MCF 10A (cell line): ENCODE data around the gene PATJ. TPM values are rescaled to one million over a fixed set of nuclear protein-coding genes. Genes with fewer than 3 reads are reported as not detected.

Experiments used
- BruUV-seq: library from RNA; stranded (reverse); fragments of 400-500 nt; replicated peaks from 2 replicates; lab custom pipeline; 2021; lab: Mats Ljungman, UMichigan
- CTCF ChIA-PET: fragments of 300-600 bp; sonication (Branson Sonifier 250); formaldehyde crosslinking; extraction: SDS; loops from one replicate; lab custom pipeline; 2021; ENCODE audit warnings: antibody characterized with exemption, inconsistent platforms; lab: Yijun Ruan, JAX
- POLR2A ChIA-PET: fragments of 300-600, 350-650 bp; sonication (Branson Sonifier 250); formaldehyde crosslinking; extraction: SDS; loops from one replicate; lab custom pipeline; 2020; ENCODE audit warnings: antibody characterized with exemption, inconsistent platforms; lab: Yijun Ruan, JAX
- DNase-seq: peaks from one replicate; pipeline ENCODE4 v3.0.0-alpha.2; 2018; ENCODE audit not compliant: unreplicated experiment
- H3K27ac Mint-ChIP-seq: one replicate; pipeline ENCODE4 v1.8.0; 2022; ENCODE audit warnings: mild to moderate bottlenecking, low read depth, mixed read lengths; ENCODE audit not compliant: unreplicated experiment
- H3K27me3 Mint-ChIP-seq: one replicate; pipeline ENCODE4 v1.8.0; 2022; ENCODE audit warnings: mixed read lengths; ENCODE audit not compliant: insufficient read depth, unreplicated experiment
- H3K36me3 Mint-ChIP-seq: one replicate; pipeline ENCODE4 v1.8.0; 2022; ENCODE audit warnings: mild to moderate bottlenecking, moderate library complexity, mixed read lengths; ENCODE audit not compliant: insufficient read depth, unreplicated experiment
- H3K4me1 Mint-ChIP-seq: one replicate; pipeline ENCODE4 v1.8.0; 2022; ENCODE audit warnings: mixed read lengths; ENCODE audit not compliant: insufficient read depth, unreplicated experiment
- H3K4me3 Mint-ChIP-seq: one replicate; pipeline ENCODE4 v1.8.0; 2022; ENCODE audit warnings: mild to moderate bottlenecking, moderate library complexity, mixed read lengths; ENCODE audit not compliant: unreplicated experiment
- H3K9me3 Mint-ChIP-seq: one replicate; pipeline ENCODE4 v1.8.0; 2022; ENCODE audit warnings: mixed read lengths; ENCODE audit not compliant: unreplicated experiment
- intact Hi-C: fragments of 100-400 bp; cut with micrococcal nuclease; formaldehyde crosslinking; loops from 2 replicates; pipeline ENCODE4 v1.14.1; 2022
- total RNA-seq: library from RNA; stranded (reverse); gene quantifications from 2 replicates; pipeline ENCODE4 v1.2.3, GENCODE V29; 2022
- TF ChIP-seq, protein P1 (sequence below): fragments of 200-600 bp; IDR thresholded peaks from one replicate; pipeline ENCODE4 v1.8.0; 2022; ENCODE audit warnings: antibody characterized with exemption, mild to moderate bottlenecking; ENCODE audit not compliant: unreplicated experiment

The PATJ gene
- total RNA-seq, 1 experiment from 2014 or later, result 28.7 TPM

DNA sequence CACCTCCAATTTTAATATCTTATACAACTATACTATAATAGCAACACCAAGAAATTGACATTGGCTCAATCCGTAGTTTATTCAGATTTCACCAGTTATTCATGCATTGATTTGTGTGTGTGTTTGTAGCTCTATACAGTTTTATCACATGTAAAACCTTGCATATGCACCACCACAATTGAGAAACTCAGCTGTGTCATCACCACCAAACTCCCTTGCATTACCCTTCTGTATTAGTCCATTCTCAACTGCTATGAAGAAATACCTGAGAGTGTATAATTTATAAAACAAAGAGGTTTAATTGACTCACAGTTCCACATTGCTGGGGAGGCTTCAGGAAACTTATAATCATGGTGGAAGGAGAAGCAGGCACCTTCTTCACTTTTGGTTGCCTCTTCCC is 162.1 kb downstream of the PATJ start:
- no peak overlapping the region for H3K27ac Mint-ChIP-seq
- BruUV-seq, result no TSS peak
- TF ChIP-seq, protein P1, sequence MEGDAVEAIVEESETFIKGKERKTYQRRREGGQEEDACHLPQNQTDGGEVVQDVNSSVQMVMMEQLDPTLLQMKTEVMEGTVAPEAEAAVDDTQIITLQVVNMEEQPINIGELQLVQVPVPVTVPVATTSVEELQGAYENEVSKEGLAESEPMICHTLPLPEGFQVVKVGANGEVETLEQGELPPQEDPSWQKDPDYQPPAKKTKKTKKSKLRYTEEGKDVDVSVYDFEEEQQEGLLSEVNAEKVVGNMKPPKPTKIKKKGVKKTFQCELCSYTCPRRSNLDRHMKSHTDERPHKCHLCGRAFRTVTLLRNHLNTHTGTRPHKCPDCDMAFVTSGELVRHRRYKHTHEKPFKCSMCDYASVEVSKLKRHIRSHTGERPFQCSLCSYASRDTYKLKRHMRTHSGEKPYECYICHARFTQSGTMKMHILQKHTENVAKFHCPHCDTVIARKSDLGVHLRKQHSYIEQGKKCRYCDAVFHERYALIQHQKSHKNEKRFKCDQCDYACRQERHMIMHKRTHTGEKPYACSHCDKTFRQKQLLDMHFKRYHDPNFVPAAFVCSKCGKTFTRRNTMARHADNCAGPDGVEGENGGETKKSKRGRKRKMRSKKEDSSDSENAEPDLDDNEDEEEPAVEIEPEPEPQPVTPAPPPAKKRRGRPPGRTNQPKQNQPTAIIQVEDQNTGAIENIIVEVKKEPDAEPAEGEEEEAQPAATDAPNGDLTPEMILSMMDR, result no peak
- H3K4me3 Mint-ChIP-seq, result no peak overlapping the region
- CTCF ChIA-PET, result interaction anchor here (1.8 kb wide), 1 partner anchor 43 kb away, joined by 5 read pairs; no protein-coding TSS in a partner anchor
- no peaks in the 10 kb centered on the region for H3K9me3 Mint-ChIP-seq
- H3K4me1 Mint-ChIP-seq, result no peaks in the 10 kb centered on the region
- peaks cover 34% of the 10 kb centered on the region for H3K36me3 Mint-ChIP-seq
- DNase-seq, result peak; percentile 38
- POLR2A ChIA-PET, result no interaction called here
- no peaks in the 10 kb centered on the region for H3K27me3 Mint-ChIP-seq
- intact Hi-C loops, result no loop called here

DNA sequence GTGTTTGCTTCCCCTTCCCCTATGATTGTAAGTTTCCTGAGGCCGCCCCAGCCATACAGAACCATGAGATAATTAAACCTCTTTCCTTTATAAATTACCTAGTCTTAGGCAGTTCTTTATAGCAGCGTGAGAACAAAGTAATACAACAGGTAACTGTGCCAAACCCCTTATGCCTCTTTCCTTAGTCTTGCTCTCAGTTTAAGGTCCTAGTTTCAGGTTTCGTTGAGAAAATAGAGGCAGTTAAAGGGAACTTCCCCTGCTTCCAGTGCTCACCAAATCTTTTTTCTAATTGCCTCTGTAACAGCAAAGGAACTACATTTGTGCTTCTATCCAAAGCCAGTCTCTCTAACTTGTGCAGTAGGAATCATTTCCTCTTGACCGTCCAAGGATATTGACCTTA is 164.8 kb downstream of the PATJ start:
- DNase-seq, result no peak
- Mint-ChIP-seq H3K9me3 (no peaks in the 10 kb centered on the region), H3K4me1 (no peaks in the 10 kb centered on the region), H3K4me3 (no peak overlapping the region), H3K27ac (no peak overlapping the region), H3K36me3 (peaks cover 46% of the 10 kb centered on the region), H3K27me3 (no peaks in the 10 kb centered on the region)
- intact Hi-C loops, result no loop called here
- ChIA-PET POLR2A (no interaction called here), CTCF (no interaction called here)
- no TSS peak for BruUV-seq
- TF ChIP-seq, protein P1, result no peak

DNA sequence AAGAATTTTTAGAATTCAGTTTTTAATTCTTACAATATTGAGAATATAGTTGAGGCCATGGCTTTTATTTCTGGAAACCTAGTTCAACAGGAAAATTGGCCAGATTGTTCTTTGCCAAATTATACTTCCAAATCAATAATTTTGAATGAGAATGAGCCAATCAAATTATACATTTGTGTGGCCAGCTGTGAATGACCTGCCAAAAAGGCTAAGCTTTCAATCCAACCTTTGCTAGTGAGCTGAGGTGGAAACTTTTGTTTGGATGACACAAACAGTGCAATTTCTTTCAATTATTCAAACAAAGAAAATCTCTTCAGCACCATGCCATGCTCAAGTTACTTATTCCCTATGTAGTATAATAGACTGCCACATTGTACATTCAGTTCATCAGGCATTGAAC is 167.8 kb downstream of the PATJ start:
- H3K27me3 Mint-ChIP-seq, result no peaks in the 10 kb centered on the region
- CTCF ChIA-PET, result interaction anchor here (0.5 to 0.6 kb wide), 2 partner anchors 10 to 88 kb away, joined by 3 to 4 read pairs; no protein-coding TSS in a partner anchor
- H3K36me3 Mint-ChIP-seq, result peaks cover 41% of the 10 kb centered on the region
- TF ChIP-seq, protein P1, result no peak
- H3K4me3 Mint-ChIP-seq, result no peak overlapping the region
- DNase-seq, result no peak
- POLR2A ChIA-PET, result no interaction called here
- BruUV-seq, result no TSS peak
- no peak overlapping the region for H3K27ac Mint-ChIP-seq
- intact Hi-C loops, result no loop called here
- H3K4me1 Mint-ChIP-seq, result no peaks in the 10 kb centered on the region
- H3K9me3 Mint-ChIP-seq, result no peaks in the 10 kb centered on the region

DNA sequence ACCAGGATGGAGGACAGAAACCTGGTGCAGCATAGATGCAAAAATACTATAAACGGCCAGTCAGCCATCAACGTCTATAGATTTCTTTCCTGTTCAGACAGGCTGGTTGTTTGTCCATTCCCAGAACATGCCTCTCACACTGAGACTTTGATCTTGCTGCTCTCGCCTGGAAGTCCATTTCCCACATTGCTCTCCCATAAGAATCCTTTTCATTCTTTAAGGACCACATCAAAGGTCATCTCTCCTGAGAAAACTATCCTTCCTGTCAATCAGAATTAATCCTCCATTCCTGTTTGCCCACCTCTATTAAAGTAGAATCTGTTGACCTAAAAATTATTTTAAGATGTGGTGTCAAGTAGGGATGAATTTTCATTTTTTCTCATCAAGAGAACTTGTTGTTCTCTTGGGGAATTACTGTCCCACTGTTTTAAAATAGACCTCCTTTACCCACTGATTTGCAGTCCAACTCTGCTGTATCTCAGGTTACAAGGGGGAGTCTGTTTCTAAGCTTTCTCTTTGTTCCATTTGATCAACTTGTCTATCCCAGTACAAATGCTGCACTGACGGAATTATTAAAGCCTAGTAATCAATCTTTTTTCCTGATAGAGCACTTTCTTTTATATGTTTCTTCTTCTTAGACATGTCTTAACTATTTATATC is 172.7 kb downstream of the PATJ start:
- Mint-ChIP-seq H3K36me3 (peaks cover 32% of the 10 kb centered on the region), H3K4me1 (no peaks in the 10 kb centered on the region), H3K27me3 (no peaks in the 10 kb centered on the region), H3K4me3 (no peak overlapping the region), H3K9me3 (no peaks in the 10 kb centered on the region), H3K27ac (no peak overlapping the region)
- TF ChIP-seq, protein P1, result no peak
- no peak for DNase-seq
- BruUV-seq, result no TSS peak
- intact Hi-C loops, result no loop called here
- CTCF ChIA-PET, result no interaction called here
- POLR2A ChIA-PET, result no interaction called here
